Esophagus squamous epithelium (tissue), 5 donors: ENCODE measurements around the gene DOCK11. TPM values are rescaled to one million over a fixed set of nuclear protein-coding genes. Genes with fewer than 3 reads are reported as not detected.

Experiments
- DNase-seq: peaks from one replicate; lab custom pipeline; 2025; lab: John Stamatoyannopoulos, UW
- H3K27ac ChIP-seq, 4 donors: fragments of 200-600 bp; sonication (generic); one replicate each; pipeline ENCODE4 v1.5.1; 2016 to 2019; ENCODE audit warnings: mild to moderate bottlenecking in 1 of 4
- H3K27me3 ChIP-seq, 4 donors: fragments of 200-600 bp; sonication (generic); 1 replicate in 3 of 4; 2 replicates in 1 of 4; pipeline versions ENCODE4 v1.5.1 to v1.6.0; 2017 to 2021; ENCODE audit warnings: antibody characterized with exemption in 1 of 4
- H3K36me3 ChIP-seq, 3 donors: fragments of 200-600 bp; sonication (generic); one replicate each; pipeline ENCODE4 v1.5.1; 2016 to 2019
- H3K4me1 ChIP-seq, 3 donors: fragments of 200-600 bp; sonication (generic); one replicate each; pipeline ENCODE4 v1.5.1; 2017 to 2019
- H3K4me3 ChIP-seq, 4 donors: fragments of 200-600 bp; sonication (generic); 1 replicate in 3 of 4; 2 replicates in 1 of 4; pipeline ENCODE4 v1.5.1; 2016 to 2019; ENCODE audit warnings: mild to moderate bottlenecking in 2 of 4, moderate library complexity in 1 of 4
- H3K9me3 ChIP-seq, 3 donors: fragments of 200-600 bp; sonication (generic); one replicate each; pipeline ENCODE4 v1.5.1; 2016 to 2019
- POLR2A ChIP-seq, 4 donors: fragments of 450-650 bp; IDR thresholded peaks; one replicate each; pipeline ENCODE4 v1.6.1; 2017; ENCODE audit warnings: antibody characterized with exemption in 4 of 4, mild to moderate bottlenecking in 4 of 4, moderate library complexity in 3 of 4
- WGBS, 2 donors: methylation state at CpG; one replicate each; pipeline ENCODE4 v1.1.5; 2018; 5-methylcytosine and 5-hydroxymethylcytosine counted together
- intact Hi-C: fragments of 100-400 bp; cut with DNase I; formaldehyde crosslinking; loops from one replicate; pipeline ENCODE4 v1.15.0; 2022
- total RNA-seq, 4 donors: library from RNA; depleted of rRNA; stranded (reverse); fragments of >200 nt; gene quantifications; one replicate each; pipeline ENCODE4 v1.1.0, GENCODE V29; 2016
- TF ChIP-seq, protein P1 (sequence below), 6 experiments: fragments of 450-650 bp in 4 of 6; fragments of 200-600 bp in 2 of 6; sonication (generic) in 2 of 6; IDR thresholded peaks; one replicate each; pipeline ENCODE4 v1.5.1; 2016 to 2019; ENCODE audit warnings: antibody characterized with exemption in 6 of 6, mild to moderate bottlenecking in 4 of 6, moderate library complexity in 4 of 6
- donor health status: DM: yes; HTN: yes; CAD: no.

The DOCK11 gene
- total RNA-seq, 4 donors from 2014 or later, result 1.1 to 16.4 (median 11.0) TPM

DNA sequence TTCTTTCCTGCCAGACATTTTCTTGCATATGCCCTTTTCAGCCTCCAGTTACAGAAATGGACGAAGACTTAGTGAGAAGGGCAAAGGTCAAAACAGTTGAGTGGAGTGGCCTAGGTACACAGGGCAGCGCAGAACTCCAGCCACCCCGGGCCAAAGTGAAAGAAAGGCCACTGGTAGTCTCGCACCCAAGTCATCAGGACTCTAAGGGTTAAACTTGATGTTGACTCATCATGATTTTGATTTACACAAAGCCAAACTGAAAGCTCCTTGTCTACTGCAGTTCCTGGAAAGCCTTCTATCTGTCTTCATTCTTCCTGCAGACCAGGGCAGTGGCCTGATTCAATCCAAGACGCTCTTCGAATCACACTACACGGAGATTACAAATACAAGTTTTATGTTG, 229.2 kb downstream of the DOCK11 start:
- H3K9me3 ChIP-seq, result no peaks in the 10 kb centered on the region
- H3K4me1 ChIP-seq, result peaks cover 0 to 57% (median 10%) of the 10 kb centered on the region in 3 donors
- no peaks in the 10 kb centered on the region for H3K27me3 ChIP-seq
- intact Hi-C loops, result no loop called here
- no peak for TF ChIP-seq POLR2A (IDR thresholded peaks at IDR 0.05)
- TF ChIP-seq, protein P1, sequence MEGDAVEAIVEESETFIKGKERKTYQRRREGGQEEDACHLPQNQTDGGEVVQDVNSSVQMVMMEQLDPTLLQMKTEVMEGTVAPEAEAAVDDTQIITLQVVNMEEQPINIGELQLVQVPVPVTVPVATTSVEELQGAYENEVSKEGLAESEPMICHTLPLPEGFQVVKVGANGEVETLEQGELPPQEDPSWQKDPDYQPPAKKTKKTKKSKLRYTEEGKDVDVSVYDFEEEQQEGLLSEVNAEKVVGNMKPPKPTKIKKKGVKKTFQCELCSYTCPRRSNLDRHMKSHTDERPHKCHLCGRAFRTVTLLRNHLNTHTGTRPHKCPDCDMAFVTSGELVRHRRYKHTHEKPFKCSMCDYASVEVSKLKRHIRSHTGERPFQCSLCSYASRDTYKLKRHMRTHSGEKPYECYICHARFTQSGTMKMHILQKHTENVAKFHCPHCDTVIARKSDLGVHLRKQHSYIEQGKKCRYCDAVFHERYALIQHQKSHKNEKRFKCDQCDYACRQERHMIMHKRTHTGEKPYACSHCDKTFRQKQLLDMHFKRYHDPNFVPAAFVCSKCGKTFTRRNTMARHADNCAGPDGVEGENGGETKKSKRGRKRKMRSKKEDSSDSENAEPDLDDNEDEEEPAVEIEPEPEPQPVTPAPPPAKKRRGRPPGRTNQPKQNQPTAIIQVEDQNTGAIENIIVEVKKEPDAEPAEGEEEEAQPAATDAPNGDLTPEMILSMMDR (IDR thresholded peaks at IDR 0.05), result no peak
- no peak overlapping the region for H3K4me3 ChIP-seq
- no peak for DNase-seq
- no peaks in the 10 kb centered on the region for H3K36me3 ChIP-seq
- WGBS, 2 donors, result 21 to 44% methylated on average over 4 to 6 of the region's 7 CpGs
- peak overlapping the region in 3 of 4 donors; percentile 28 to 96 (median 54) for H3K27ac ChIP-seq

DNA sequence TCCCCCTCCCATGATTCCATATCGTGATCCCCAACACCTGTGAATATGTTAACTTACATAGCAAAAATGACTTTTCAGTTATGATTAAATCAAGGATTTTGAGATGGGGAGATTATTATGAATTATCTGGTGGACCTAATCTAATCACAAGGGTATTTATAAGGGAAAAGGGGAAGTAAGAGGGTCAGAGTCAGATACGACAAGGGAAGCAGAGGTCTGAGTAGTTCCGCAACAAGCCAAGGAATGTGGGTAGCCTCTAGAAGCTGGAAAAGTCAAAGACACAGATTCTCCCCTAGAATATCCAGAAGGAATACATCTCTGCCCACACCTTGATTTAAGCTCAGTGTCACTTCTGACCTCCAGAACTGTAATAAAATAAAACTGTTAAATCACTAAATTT, 230.8 kb downstream of the DOCK11 start:
- no peaks in the 10 kb centered on the region for H3K27me3 ChIP-seq
- no peak for DNase-seq
- H3K4me3 ChIP-seq, result peak overlapping the region in 2 of 4 donors; percentile 81
- no peaks in the 10 kb centered on the region for H3K36me3 ChIP-seq
- H3K4me1 ChIP-seq, result peaks cover 0 to 72% (median 19%) of the 10 kb centered on the region in 3 donors
- WGBS, 2 donors, result 85 to 89% methylated on average over 3 of the region's 3 CpGs
- H3K27ac ChIP-seq, result peak overlapping the region; percentile 86 to 97 (median 95)
- intact Hi-C loops, result no loop called here
- no peak for TF ChIP-seq POLR2A (IDR thresholded peaks at IDR 0.05)
- TF ChIP-seq, protein P1 (IDR thresholded peaks at IDR 0.05), result no peak
- H3K9me3 ChIP-seq, result no peaks in the 10 kb centered on the region

DNA sequence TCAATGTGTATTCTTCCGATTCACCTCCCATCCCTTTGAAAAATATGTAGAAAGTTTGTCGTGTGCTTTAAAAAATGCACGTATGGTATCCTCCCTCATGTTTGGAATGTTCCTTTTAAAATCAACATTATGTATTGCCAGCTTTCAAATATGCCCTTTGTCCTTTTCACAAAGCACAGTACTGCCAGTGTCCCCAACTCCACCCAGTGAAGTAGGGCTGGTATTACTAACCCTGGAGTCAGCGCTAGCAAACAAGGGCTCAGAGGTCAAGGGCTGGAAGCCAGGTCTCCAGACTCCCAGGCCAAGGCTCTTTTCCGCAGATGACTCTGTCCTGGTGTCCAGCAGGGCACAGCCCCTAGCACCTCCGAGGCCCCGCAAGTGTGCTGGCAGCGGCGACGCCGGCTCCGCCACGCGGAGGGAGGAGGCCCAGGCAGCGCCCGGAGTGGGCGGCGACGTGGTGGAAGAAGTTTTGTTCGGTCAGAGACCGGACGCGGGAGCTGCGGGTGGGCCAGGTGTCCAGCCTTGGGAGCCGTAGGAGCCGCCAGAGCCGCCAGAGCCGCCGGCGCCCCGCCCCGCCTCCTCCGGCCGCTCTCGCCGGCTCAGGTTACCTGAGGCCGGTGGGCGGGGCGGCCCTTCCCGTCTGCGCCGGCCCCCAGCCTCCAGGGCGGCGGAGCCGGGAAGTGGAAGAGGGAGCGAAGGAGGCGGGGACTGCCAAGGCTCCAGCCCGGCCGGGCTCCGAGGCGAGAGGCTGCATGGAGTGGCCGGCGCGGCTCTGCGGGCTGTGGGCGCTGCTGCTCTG, 231.5 kb downstream of the DOCK11 start, which contains the start of gene IL13RA1:
Gene IL13RA1 (plus strand): TSS at position 720 of the 799 bp plus-strand sequence. CDS start 33 bp downstream, at position 753.
- peak in 2 of 4 donors; percentile 77 to 79 for TF ChIP-seq POLR2A (IDR thresholded peaks at IDR 0.05)
- TF ChIP-seq, protein P1 (IDR thresholded peaks at IDR 0.05), result no peak
- intact Hi-C loops, result no loop called here
- H3K9me3 ChIP-seq, result no peaks in the 10 kb centered on the region
- no peaks in the 10 kb centered on the region for H3K27me3 ChIP-seq
- DNase-seq, result no peak
- peak within 1 kb of the TSS; percentile 58 to 81 (median 80) for H3K4me3 ChIP-seq
- WGBS, 2 donors, result 46 to 61% methylated on average over 3 to 20 of the region's 56 CpGs
- peaks cover 0 to 79% (median 19%) of the 10 kb centered on the region in 3 donors for H3K4me1 ChIP-seq
- H3K27ac ChIP-seq, result peak within 1 kb of the TSS; percentile 86 to 97 (median 95)
- no peaks in the 10 kb centered on the region for H3K36me3 ChIP-seq

DNA sequence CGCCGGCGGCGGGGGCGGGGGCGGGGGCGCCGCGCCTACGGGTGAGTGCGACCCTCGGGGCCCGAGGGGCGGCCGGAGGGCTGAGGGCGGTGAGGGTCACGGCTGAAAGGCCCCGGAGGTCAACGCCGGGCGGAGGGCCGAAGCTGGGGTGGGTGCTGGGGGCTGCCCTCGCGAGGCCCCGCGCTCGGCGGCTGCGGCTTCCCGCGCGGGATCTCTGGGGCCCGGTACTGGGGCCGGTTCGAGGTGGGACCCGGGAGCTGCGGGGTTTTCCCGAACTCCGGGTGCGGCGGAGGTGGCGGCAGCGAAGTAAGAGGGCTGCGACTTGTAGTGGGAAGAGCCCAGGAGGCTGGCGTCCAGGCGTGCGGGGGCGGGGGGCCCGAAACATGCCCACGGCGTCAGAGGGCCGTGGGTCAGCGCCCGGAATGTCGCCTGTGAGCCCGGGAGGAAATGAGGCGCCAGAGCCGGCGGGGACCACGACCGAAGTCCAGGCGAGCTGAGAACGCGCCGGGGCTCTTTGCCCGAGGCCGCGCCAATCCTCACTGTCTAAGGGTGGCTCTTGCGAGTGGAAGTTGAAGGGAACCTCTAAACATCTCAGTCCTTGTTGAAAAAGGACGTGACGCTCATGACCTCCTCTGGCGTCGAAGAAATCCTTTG, 232.2 kb downstream of the DOCK11 start:
- Histone ChIP-seq H3K27ac (peak overlapping the region; percentile 86 to 97 (median 95)), H3K9me3 (no peaks in the 10 kb centered on the region), H3K27me3 (no peaks in the 10 kb centered on the region), H3K4me3 (peak overlapping the region; percentile 58 to 81 (median 80)), H3K4me1 (peaks cover 0 to 79% (median 19%) of the 10 kb centered on the region in 3 donors), H3K36me3 (no peaks in the 10 kb centered on the region)
- TF ChIP-seq POLR2A (IDR thresholded peaks at IDR 0.05), result no peak
- TF ChIP-seq, protein P1 (IDR thresholded peaks at IDR 0.05), result no peak
- intact Hi-C loops, result no loop called here
- no peak for DNase-seq
- 0 to 23% methylated on average over 4 to 5 of the region's 73 CpGs for WGBS, 2 donors
